Islet precursor cell (in vitro differentiated cells): ENCODE measurements around the gene SUSD1.

ENCODE experiments used
- DNase-seq: peaks from one replicate; pipeline ENCODE4 v3.0.0-alpha.2; 2018

The SUSD1 gene

GRCh38 chr9:112007575-112008240 lies 167.4 kb downstream of the SUSD1 start:
- DNase-seq: no peak

GRCh38 chr9:112006361-112007020 lies 168.6 kb downstream of the SUSD1 start:
- DNase-seq: no peak

- no peak for DNase-seq
Measured at GRCh38 chr9:112005939-112006338, 169.2 kb downstream of the SUSD1 start.

- DNase-seq: no peak
Measured at GRCh38 chr9:112003538-112003937, 171.6 kb downstream of the SUSD1 start.

GRCh38 chr9:112002847-112003457 lies 172.1 kb downstream of the SUSD1 start:
- no peak for DNase-seq

GRCh38 chr9:112002131-112002846 lies 172.8 kb downstream of the SUSD1 start:
- DNase-seq: no peak

- no peak for DNase-seq
Measured at GRCh38 chr9:112000743-112001142, 174.4 kb downstream of the SUSD1 start.

- no peak for DNase-seq
Measured at GRCh38 chr9:111999319-111999718, 175.8 kb downstream of the SUSD1 start.

- no peak for DNase-seq
Measured at GRCh38 chr9:111997831-111998230, 177.3 kb downstream of the SUSD1 start.

- DNase-seq: no peak
Measured at GRCh38 chr9:111994831-111995458, 180.2 kb downstream of the SUSD1 start.

GRCh38 chr9:111993319-111993718 lies 181.8 kb downstream of the SUSD1 start:
- DNase-seq: no peak

GRCh38 chr9:111992523-111992922 lies 182.6 kb downstream of the SUSD1 start:
- no peak for DNase-seq

- no peak for DNase-seq
Measured at GRCh38 chr9:111991179-111991578, 183.9 kb downstream of the SUSD1 start.
